Adipose tissue (tissue), 3 donors: ENCODE measurements around the gene HOMER3. TPM values are rescaled to one million over a fixed set of nuclear protein-coding genes. Genes with fewer than 3 reads are reported as not detected.

ENCODE experiments used
- H3K27ac ChIP-seq: one replicate; pipeline ENCODE4 v1.5.1; 2013; ENCODE audit warnings: low read depth, low read length
- WGBS, 3 donors: extraction: QIAGEN DNeasy Blood & Tissue Kit; methylation state at CpG; one replicate each; pipeline ENCODE4 v1.1.7; 2013; 5-methylcytosine and 5-hydroxymethylcytosine counted together
- polyA plus RNA-seq, 3 donors: library from polyadenylated mRNA; stranded (reverse); fragments of 200-250 nt; gene quantifications; one replicate each; pipeline ENCODE4 v1.2.3, GENCODE V29; 2013
- donor health status: healthy with polysubstance abuse.
- donor health status: Bipolar disorder and iron deficiency.
- donor health status: healthy.

HOMER3 gene
- 10 to 100 TPM in 2 of 3 donors, 1 to 10 TPM in 1; 5.7 to 44.3 (median 16.3) TPM for polyA plus RNA-seq

DNA sequence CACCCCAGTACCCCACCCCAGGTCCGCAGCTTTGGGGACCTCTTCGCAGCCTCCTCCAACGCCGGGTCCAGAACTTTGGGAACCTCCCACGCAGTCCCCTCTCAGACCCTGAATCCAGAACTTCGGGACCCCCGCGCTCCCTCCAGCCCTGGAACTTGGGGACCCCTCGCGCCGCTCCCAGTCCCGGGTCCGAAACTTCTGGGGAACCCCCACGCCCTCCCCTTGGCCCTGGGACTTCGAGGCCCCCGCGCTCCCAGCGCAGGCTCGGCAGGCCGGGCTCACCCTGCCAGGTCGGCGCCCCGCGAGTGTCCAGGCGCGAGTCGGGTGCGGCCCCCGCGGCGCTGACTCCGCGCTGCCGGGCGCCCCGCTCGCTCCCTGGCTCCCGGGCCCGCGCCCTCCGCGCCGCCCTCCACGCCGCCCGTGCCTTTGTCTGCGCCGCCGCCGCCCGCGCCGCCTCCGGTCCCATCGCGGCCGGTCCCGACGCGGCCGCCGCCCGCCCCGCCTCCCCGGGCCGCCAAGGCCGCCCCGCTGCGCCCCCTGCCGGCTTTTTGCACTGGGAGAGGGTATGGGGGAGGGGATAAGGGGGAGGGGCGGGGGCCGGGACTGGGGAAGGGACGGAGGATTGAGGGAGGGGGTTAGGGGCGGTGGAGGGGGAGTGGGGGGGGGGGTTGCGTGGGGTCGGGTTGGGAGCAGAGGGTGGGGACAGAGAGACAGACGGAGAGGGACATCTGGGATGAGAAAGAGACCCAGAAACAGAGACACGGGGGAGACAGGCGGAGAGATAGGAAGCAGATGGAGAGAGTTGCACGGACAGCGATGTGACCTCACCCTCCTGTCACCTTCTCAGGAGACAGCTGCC is at the start of gene HOMER3:
HOMER3 (minus strand) TSS at position 449 of the 859 bp plus-strand sequence. CDS start 2,235 bp downstream, outside the sequence.
- 1% methylated on average over 52 to 79 of the region's 81 CpGs for WGBS, 3 donors
- no peak within 1 kb of the TSS for H3K27ac ChIP-seq

DNA sequence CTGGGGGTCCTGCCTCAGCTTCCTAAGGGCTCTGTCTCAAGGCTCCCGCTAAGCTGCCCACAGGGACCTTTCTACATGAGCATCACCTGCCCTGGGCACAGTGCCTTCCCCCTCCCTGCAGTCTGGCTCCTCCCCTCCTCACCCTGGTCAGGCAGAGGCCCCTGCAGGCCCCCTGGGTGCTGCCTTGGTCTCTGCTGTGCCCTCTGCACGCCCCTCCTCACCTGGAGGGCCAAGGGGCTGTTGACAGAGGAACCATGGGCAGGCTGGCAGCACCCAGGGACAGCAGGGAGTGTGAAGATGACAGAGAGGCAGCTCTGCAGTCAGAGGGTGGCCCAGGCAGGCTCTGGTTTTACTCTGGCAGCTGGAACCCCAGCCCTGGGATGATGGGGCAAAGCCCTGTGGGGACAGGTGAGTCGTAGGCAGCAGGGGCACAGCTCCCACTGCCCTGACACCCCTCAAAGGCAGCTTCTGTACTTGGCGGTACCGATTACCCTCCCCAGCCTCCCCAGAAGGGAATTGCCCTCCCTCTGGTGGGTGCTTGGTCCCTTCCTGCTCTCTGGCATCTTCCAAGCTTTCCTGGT is 49.2 kb upstream of the HOMER3 start:
- 89 to 95% (median 93%) methylated on average over 5 of the region's 5 CpGs for WGBS, 3 donors
- H3K27ac ChIP-seq, result no peak overlapping the region

DNA sequence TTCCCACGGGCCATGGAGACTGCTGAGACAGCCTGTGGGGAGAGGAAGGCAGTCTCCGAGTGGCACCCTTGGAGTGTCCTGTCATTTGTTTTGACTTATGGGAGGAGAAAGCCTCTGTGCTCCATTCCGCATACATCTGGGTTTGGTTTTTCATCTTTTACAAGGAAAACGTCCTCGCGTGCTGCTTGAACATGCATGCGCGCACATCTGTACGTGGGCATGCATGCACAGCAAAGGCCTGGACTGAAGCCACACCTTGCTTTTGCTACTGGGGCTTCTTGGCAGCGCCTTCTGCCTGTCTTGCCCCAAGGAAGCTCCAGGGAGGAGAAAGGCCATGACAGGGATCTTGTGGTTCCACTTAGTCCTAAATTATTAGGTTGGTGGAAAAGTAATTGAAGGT is 48.3 kb upstream of the HOMER3 start:
- H3K27ac ChIP-seq, result no peak overlapping the region
- WGBS, 3 donors, result 74 to 81% (median 78%) methylated on average over 10 of the region's 10 CpGs

DNA sequence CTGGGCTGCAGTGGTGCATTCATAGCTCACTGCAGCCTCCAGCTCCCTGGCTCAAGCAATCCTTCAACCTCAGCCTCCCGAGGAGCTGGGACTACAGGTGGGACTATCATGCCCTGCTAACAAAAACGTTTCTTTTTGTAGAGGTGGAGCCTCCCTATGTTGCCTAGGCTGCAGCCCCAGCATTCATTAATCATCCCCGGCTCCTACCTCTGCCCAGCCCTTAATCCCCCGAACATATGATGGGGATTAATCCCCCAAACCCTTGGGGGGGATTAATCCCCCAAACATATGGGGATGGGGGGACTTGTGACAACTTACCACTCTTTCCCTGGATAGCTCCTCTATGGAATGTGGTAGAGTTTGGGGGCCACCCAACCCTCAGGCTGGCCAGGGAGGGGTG is 46.4 kb upstream of the HOMER3 start:
- WGBS, 3 donors, result 56 to 59% (median 59%) methylated on average over 4 of the region's 4 CpGs

DNA sequence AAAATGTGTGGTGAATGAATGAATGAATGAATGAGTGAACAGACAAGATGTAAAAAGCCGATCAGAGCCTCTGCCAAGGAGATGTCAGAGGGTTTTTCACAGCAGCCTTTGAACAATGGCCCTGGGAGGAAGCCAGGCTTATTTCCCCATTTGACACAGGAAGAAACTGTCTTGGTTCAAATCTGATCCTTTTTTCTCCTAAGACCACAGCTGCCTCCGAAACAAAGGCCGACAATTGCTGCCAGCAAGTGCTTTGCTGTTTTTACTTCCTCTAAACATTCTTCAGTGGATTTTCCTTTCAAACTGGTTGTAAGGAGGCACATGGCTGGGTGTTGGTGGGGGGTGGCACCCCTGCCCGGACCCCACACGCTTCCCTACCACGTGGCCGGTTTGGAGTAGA is 44.2 kb upstream of the HOMER3 start:
- no peak overlapping the region for H3K27ac ChIP-seq
- WGBS, 3 donors, result 21 to 63% (median 25%) methylated on average over 7 of the region's 7 CpGs

More for the DNA sequence above, 46.4 kb upstream of the HOMER3 start:
- H3K27ac ChIP-seq, result no peak overlapping the region

DNA sequence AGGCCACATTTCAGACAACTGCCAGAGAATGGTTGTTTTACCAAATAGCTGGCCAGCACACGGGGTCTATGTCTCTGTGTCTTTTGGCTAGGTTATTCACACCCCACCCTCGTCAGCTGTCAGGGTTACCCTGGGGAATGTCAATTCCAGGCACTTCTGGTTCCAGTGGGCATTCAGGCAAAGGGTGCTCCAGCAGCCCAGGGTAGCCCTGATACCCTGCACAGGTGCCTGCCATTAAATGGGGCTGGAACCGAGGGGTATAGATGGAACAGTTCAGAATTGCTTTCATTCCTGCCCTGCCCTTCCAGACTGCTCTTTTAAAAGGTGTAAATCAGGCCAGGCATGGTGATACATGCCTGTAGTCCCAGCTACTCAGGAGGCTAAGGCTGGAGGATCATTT is 43.2 kb upstream of the HOMER3 start:
- 74 to 81% (median 76%) methylated on average over 3 of the region's 3 CpGs for WGBS, 3 donors

DNA sequence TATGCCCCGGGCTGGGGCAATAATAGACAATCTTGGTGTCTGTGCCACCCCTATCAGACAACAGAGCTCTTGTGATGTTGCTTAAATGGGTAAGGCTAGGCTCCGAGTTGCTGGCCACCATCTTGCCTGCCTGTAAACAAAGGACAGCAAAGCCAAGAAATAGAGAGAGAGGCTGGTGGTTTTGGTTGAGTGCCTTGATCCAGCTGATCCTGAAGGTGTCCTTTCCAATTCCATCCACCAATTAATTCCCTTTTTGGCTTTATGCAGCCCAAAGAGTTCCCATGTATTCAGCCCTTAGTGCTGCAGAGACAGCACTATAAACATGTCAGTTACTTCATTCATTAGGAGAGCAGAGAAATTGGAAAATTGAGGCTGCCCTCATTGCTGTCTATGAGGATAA is 41.7 kb upstream of the HOMER3 start:
- WGBS, 3 donors, result 77 to 93% (median 91%) methylated on average over 2 of the region's 2 CpGs
- no peak overlapping the region for H3K27ac ChIP-seq

More for the DNA sequence above, 43.2 kb upstream of the HOMER3 start:
- H3K27ac ChIP-seq, result no peak overlapping the region

DNA sequence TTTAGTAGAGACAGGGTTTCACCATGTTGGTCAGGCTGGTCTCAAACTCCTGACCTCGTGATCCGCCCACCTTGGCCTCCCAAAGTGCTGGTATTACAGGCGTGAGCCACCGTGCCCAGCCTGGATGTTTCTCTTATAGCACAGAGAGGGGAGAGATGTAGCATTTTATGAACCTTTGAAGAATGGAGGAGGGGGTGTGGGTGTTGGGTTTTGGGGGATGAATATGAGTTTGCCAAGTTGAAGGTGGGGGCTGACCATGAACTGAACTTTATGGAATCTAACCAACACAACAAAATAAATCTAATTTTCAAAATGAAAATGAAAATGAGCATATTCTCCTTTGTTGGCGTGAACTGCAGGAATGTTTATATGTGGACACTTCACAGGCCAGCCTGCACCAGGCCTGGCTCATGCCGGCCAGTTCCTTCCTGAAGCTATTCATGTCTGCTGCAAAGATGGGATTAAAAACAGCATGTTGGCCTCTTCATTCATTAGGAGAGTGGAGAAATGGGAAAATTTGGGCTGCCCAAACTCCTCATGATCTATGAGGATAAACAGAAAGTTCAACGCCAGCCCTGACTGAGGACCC is 39.5 kb upstream of the HOMER3 start:
- WGBS, 3 donors, result 85 to 88% (median 87%) methylated on average over 7 of the region's 7 CpGs
- no peak overlapping the region for H3K27ac ChIP-seq

DNA sequence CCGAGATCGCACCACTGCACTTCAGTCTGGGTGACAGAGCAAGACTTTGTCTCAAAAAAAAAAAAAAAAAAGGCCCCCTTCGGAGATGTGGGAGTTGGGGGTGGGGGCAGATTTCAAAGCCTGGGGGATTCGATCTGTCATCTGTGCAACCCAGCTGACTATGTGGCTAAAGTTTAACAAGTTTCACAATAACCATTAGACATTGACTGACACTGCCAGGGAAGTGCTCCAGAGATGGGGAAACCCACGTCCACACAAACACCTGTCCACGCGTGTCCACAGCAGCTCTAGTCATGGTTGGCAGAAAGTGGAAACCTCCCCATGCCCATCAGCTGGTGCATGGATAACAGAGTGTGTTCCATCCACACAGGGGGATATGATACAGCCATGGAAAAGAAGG is 37.6 kb upstream of the HOMER3 start:
- WGBS, 3 donors, result 39 to 61% (median 50%) methylated on average over 7 of the region's 7 CpGs
- H3K27ac ChIP-seq, result no peak overlapping the region

DNA sequence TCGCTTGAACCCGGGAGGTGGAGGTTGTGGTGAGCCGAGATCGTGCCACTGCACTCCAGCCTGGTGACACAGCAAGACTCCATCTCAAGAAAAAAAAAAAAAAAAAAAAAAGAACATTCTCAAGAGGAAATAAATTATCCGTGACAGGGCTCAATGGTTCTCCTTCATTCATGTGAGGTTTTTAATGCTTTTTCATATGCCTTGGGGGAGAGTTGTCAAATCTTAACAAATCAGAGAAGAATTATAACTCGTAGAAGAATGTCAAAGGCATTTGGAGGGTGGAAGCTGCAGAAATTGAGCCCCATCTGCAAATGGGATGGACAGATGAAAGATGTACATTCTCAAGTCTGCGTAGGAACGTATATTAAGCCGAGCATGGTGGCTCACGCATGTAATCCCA is 34.9 kb upstream of the HOMER3 start:
- WGBS, 3 donors, result 76 to 79% (median 78%) methylated on average over 10 of the region's 10 CpGs
- no peak overlapping the region for H3K27ac ChIP-seq

DNA sequence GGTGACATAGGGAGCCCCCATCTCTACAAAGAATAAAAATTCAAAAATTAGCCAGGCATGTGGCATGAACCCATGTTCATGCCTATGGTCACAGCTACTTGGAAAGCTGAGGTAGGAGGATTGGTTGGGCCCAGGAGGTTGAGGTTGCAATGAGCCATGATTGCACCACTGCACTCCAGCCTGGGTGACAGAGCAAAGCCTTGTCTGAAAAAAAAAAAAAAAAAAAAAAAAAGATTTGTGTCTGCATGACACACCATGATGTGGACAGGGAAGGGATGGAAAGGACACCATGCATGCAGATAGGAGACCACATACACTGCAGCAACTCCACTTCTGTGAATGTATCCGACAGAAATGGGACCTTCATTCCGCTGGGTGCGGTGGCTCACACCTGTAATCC is 34.0 kb upstream of the HOMER3 start:
- no peak overlapping the region for H3K27ac ChIP-seq
- WGBS, 3 donors, result 87 to 97% (median 96%) methylated on average over 3 of the region's 3 CpGs

DNA sequence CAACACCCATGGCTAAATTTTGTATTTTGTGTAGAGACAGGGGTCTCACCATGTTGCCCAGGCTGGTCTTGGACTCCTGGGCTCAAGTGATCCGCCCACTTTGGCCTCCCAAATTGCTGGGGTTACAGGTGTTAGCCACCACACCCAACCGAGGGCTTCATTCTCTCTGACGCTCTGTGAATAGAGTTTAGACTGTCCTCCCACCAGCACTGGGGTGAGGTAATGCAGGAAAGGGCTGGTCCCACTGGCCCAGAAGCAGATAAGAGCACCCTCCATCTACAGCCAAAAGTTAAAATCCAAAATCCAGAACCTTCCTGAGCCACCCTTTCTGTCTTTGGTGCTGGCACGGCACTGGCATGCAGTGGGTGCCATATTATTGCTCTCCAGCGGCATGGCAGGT is 31.8 kb upstream of the HOMER3 start:
- H3K27ac ChIP-seq, result no peak overlapping the region
- WGBS, 3 donors, result 60 to 90% (median 67%) methylated on average over 5 of the region's 5 CpGs

DNA sequence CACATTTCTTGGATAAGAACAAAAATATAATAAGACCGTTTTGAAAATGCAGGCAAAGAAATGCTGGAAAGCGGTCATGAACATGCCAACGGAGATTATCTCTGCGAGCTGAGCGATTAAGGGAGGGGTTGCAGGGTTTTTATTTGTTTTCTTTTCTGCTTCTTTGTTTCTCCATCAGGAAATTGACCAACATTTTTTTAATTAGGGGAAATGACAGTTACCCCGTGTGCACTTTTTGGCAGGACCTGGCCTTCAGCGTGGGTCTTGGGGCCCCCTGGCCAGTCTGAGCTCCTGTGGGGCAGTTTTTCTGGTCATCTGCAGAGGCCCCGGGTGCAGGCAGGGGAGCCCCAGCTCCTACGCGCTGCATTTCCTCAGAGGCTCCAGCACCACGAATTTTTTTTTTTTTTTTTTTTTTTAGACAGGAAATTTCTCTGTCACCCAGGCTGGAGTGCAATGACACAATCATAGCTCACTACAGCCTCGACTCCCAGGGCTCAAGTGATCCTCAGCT is 31.3 kb upstream of the HOMER3 start:
- peak overlapping the region; percentile 5 for H3K27ac ChIP-seq
- WGBS, 3 donors, result 12 to 27% (median 14%) methylated on average over 12 of the region's 12 CpGs

DNA sequence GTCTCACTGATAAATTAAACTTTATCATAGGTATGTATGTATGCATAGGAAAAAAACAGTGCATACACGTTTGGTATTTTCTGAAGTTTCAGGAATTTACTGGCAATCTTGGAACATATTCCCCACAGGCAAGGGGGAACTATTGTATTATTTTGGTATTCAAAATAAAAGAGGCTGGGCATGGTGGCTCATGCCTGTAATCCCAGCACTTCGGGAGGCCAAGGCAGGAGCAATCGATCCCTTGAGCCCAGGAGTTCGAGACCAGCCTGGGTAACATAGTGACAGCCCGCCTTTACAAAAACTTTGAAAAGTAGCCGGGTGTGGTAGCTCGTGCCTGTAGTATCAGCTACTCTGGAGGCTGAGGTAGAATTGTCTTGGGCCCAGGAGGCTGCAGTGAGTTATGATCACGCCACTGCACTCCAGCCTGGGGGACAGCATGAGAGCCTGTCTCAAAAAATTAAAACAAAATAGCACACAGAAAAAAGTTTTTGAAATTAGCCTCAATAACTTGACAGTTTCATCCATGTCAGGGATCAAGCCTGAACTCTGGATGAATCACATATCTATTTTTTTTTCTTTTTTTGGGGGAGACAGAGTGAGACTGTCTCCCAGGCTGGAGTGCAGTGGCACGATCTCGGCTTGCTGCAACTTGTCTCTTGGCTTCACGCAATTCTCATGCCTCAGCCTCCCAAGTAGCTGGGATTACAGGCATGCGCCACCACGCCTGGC is 29.1 kb upstream of the HOMER3 start:
- WGBS, 3 donors, result 73 to 87% (median 75%) methylated on average over 13 of the region's 13 CpGs
- H3K27ac ChIP-seq, result no peak overlapping the region

DNA sequence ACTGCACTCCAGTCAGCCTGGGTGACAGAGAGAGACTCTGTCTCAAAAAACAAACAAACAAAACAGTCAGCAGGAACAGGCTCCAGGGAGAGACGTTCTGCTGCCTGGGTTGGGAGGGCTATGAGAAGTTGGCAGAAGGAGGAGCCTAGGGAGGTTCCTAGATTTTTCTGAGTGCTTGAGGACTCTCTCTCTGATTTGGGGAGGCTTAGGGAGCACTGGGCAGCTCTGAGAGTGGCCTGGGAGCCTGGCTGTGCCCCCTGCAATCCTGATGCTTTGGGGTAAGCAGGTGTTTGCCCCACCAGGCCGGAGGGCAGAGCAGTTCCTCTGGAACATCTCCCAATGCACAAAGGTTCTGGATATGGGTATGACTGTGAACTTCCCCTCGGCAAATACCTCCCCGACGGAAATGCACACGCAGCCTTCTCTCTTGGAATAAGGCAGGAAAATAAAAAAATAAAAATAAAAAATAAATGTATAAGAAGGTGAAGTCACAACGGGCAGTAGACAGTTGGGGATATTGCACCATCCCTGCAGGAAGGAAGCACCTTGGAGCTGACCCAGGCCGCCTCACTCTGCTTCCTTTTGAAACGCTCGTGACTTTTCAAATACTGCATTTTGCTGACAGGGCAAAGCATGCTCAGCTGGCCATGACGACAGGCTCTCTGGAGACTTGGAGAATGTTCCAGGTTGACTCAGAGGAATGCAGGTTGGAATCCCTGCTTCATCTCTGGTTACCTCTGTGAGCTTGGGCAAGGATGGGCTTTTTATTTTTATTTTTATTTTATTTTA is 26.5 kb upstream of the HOMER3 start:
- WGBS, 3 donors, result 20 to 48% (median 24%) methylated on average over 11 of the region's 11 CpGs
- H3K27ac ChIP-seq, result no peak overlapping the region

DNA sequence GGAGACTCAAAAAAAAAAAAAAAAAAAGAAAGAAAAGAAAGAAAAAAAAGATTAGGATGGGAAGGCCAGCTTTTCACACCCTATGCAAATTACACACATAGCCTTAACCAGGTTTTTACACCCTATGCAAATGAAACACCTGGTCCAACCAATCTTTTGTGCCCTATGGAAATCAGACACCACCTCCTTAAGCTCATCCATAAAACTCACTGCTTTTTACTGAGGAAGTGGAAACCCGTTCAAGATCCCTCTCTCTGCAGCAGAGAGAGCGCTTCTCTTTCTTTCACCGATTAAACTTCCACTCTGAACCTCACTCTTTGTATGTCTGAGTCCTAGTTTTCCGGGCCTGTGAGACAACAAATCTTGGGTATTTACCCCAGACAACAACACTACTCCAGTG is 25.3 kb upstream of the HOMER3 start:
- H3K27ac ChIP-seq, result no peak overlapping the region
- WGBS, 3 donors, result 53 to 67% (median 54%) methylated on average over 4 of the region's 4 CpGs

DNA sequence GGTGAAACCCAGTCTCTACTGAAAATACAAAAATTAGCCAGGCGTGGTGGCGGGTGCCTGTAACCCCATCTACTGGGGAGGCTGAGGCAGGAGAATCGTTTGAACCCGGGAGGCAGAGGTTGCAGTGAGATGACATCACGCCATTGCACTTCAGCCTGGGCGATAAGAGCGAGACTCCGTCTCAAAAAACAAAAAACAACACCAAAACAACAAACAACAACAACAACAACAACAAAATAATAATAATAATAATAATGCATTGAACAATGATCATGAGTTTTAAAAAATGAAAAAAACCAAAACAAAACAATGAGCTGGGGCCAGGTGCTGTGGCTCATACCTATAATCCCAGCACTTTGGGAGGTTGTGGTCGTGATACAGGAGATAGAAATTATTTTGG is 23.1 kb upstream of the HOMER3 start:
- WGBS, 3 donors, result 85 to 94% (median 94%) methylated on average over 9 of the region's 9 CpGs
- no peak overlapping the region for H3K27ac ChIP-seq
